SJCRH30 (cell line): ENCODE data around the gene ADGRF1. TPM values are rescaled to one million over a fixed set of nuclear protein-coding genes. Genes with fewer than 3 reads are reported as not detected.

Experiments used
- DNase-seq, 2 experiments: peaks; one replicate each; pipeline ENCODE4 v3.0.0-alpha.2; 2015 to 2020
- H3K27ac ChIP-seq: fragments of 250-450 bp; sonication (Bioruptor Pico); 2 replicates; pipeline ENCODE4 v1.5.1; 2020; ENCODE audit warnings: mild to moderate bottlenecking, moderate library complexity
- H3K27me3 ChIP-seq: fragments of 250-450 bp; sonication (Bioruptor Pico); 2 replicates; pipeline ENCODE4 v1.5.1; 2020; ENCODE audit warnings: mild to moderate bottlenecking, moderate library complexity
- H3K36me3 ChIP-seq: fragments of 250-450 bp; sonication (Bioruptor Pico); 2 replicates; pipeline ENCODE4 v1.5.1; 2020; ENCODE audit warnings: mild to moderate bottlenecking, moderate library complexity
- H3K4me1 ChIP-seq: fragments of 250-450 bp; sonication (Bioruptor Pico); 2 replicates; pipeline ENCODE4 v1.5.1; 2020; ENCODE audit warnings: mild to moderate bottlenecking, moderate library complexity
- H3K4me3 ChIP-seq: fragments of 250-450 bp; sonication (Bioruptor Pico); 2 replicates; pipeline ENCODE4 v1.5.1; 2020; ENCODE audit warnings: mild to moderate bottlenecking, moderate library complexity
- H3K9me3 ChIP-seq: fragments of 250-450 bp; sonication (Bioruptor Pico); replicated peaks from 2 replicates; pipeline ENCODE4 v1.5.1; 2020; ENCODE audit warnings: mild to moderate bottlenecking, moderate library complexity
- total RNA-seq: library from RNA; depleted of rRNA; stranded (reverse); fragments of >200 nt; shearing (Covaris generic); gene quantifications from 2 replicates; pipeline ENCODE4 v1.2.3, GENCODE V29; 2014

The ADGRF1 gene
- total RNA-seq, 1 experiment from 2014 or later: not detected

GRCh38 chr6:47047097-47047478 lies 5.0 kb upstream of the ADGRF1 start:
- no peaks in the 10 kb centered on the region for H3K9me3 ChIP-seq
- H3K27ac ChIP-seq: peak overlapping the region; percentile 87
- no peaks in the 10 kb centered on the region for H3K36me3 ChIP-seq
- no peaks in the 10 kb centered on the region for H3K27me3 ChIP-seq
- peaks cover 16% of the 10 kb centered on the region for H3K4me1 ChIP-seq
- H3K4me3 ChIP-seq: no peak overlapping the region
- DNase-seq: no peak

- no peaks in the 10 kb centered on the region for H3K36me3 ChIP-seq
- H3K27me3 ChIP-seq: no peaks in the 10 kb centered on the region
- DNase-seq: no peak
- peaks cover 16% of the 10 kb centered on the region for H3K4me1 ChIP-seq
- no peak overlapping the region for H3K4me3 ChIP-seq
- H3K27ac ChIP-seq: no peak overlapping the region
- no peaks in the 10 kb centered on the region for H3K9me3 ChIP-seq
These were observed 2.3 kb upstream of the ADGRF1 start for GRCh38 chr6:47044397-47044796.

GRCh38 chr6:47043286-47043685 lies 1.2 kb upstream of the ADGRF1 start:
- Histone ChIP-seq H3K4me1 (peaks cover 14% of the 10 kb centered on the region), H3K9me3 (no peaks in the 10 kb centered on the region), H3K36me3 (no peaks in the 10 kb centered on the region), H3K27ac (no peak overlapping the region), H3K4me3 (no peak overlapping the region), H3K27me3 (no peaks in the 10 kb centered on the region)
- no peak for DNase-seq

- Histone ChIP-seq H3K4me1 (peaks cover under 1% of the 10 kb centered on the region; the same call in 1 of the 2 replicates), H3K36me3 (no peaks in the 10 kb centered on the region), H3K27me3 (no peaks in the 10 kb centered on the region), H3K4me3 (no peak overlapping the region), H3K9me3 (no peaks in the 10 kb centered on the region), H3K27ac (no peak overlapping the region)
- DNase-seq: no peak
These were observed 391 bp downstream of the ADGRF1 start for GRCh38 chr6:47041741-47042140.

- Histone ChIP-seq H3K27ac (no peak overlapping the region), H3K4me3 (no peak overlapping the region), H3K9me3 (no peaks in the 10 kb centered on the region), H3K36me3 (no peaks in the 10 kb centered on the region), H3K4me1 (peaks cover 30% of the 10 kb centered on the region), H3K27me3 (peaks cover 3% of the 10 kb centered on the region; the same call in 1 of the 2 replicates)
- DNase-seq: peak; percentile 91 to 98
These were observed 7.2 kb downstream of the ADGRF1 start for GRCh38 chr6:47034926-47035325.

GRCh38 chr6:47034421-47034820 lies 7.7 kb downstream of the ADGRF1 start:
- Histone ChIP-seq H3K27me3 (peaks cover 3% of the 10 kb centered on the region; the same call in 1 of the 2 replicates), H3K4me3 (no peak overlapping the region), H3K27ac (no peak overlapping the region), H3K4me1 (peaks cover 30% of the 10 kb centered on the region), H3K9me3 (no peaks in the 10 kb centered on the region), H3K36me3 (no peaks in the 10 kb centered on the region)
- peak; percentile 24 to 55 for DNase-seq

GRCh38 chr6:47032974-47033765 lies 9.0 kb downstream of the ADGRF1 start:
- Histone ChIP-seq H3K9me3 (no peaks in the 10 kb centered on the region), H3K36me3 (no peaks in the 10 kb centered on the region), H3K4me1 (peaks cover 30% of the 10 kb centered on the region), H3K27ac (no peak overlapping the region), H3K27me3 (peaks cover 3% of the 10 kb centered on the region; the same call in 1 of the 2 replicates), H3K4me3 (no peak overlapping the region)
- DNase-seq: peak in 1 of 2 experiments; percentile 13

GRCh38 chr6:47031656-47032055 lies 10.5 kb downstream of the ADGRF1 start:
- Histone ChIP-seq H3K4me1 (peaks cover 30% of the 10 kb centered on the region), H3K36me3 (no peaks in the 10 kb centered on the region), H3K27me3 (peaks cover 3% of the 10 kb centered on the region; the same call in 1 of the 2 replicates), H3K4me3 (no peak overlapping the region), H3K9me3 (no peaks in the 10 kb centered on the region), H3K27ac (no peak overlapping the region)
- DNase-seq: no peak

- Histone ChIP-seq H3K4me1 (peaks cover 24% of the 10 kb centered on the region), H3K36me3 (no peaks in the 10 kb centered on the region), H3K27ac (no peak overlapping the region), H3K27me3 (peaks cover 3% of the 10 kb centered on the region; the same call in 1 of the 2 replicates), H3K4me3 (no peak overlapping the region), H3K9me3 (no peaks in the 10 kb centered on the region)
- DNase-seq: no peak
These were observed 12.1 kb downstream of the ADGRF1 start for GRCh38 chr6:47029865-47030561.

- Histone ChIP-seq H3K4me1 (peaks cover 15% of the 10 kb centered on the region), H3K36me3 (no peaks in the 10 kb centered on the region), H3K27ac (no peak overlapping the region), H3K27me3 (peaks cover 3% of the 10 kb centered on the region; the same call in 1 of the 2 replicates), H3K9me3 (no peaks in the 10 kb centered on the region), H3K4me3 (no peak overlapping the region)
- DNase-seq: no peak
These were observed 13.2 kb downstream of the ADGRF1 start for GRCh38 chr6:47028835-47029360.

- Histone ChIP-seq H3K36me3 (no peaks in the 10 kb centered on the region), H3K27me3 (no peaks in the 10 kb centered on the region), H3K4me1 (no peaks in the 10 kb centered on the region; the same call in 1 of the 2 replicates), H3K27ac (no peak overlapping the region), H3K4me3 (no peak overlapping the region), H3K9me3 (no peaks in the 10 kb centered on the region)
- no peak for DNase-seq
These were observed 14.8 kb downstream of the ADGRF1 start for GRCh38 chr6:47027315-47027714.

GRCh38 chr6:47026679-47027078 lies 15.5 kb downstream of the ADGRF1 start:
- Histone ChIP-seq H3K4me3 (no peak overlapping the region), H3K9me3 (no peaks in the 10 kb centered on the region), H3K27ac (no peak overlapping the region), H3K4me1 (no peaks in the 10 kb centered on the region), H3K27me3 (no peaks in the 10 kb centered on the region), H3K36me3 (no peaks in the 10 kb centered on the region)
- DNase-seq: no peak

- Histone ChIP-seq H3K27ac (no peak overlapping the region), H3K9me3 (no peaks in the 10 kb centered on the region), H3K27me3 (no peaks in the 10 kb centered on the region), H3K4me3 (no peak overlapping the region), H3K36me3 (no peaks in the 10 kb centered on the region), H3K4me1 (no peaks in the 10 kb centered on the region)
- DNase-seq: no peak
These were observed 18.6 kb downstream of the ADGRF1 start for GRCh38 chr6:47023573-47023972.

- no peak overlapping the region for H3K27ac ChIP-seq
- no peak overlapping the region for H3K4me3 ChIP-seq
- no peaks in the 10 kb centered on the region for H3K4me1 ChIP-seq
- DNase-seq: no peak
- no peaks in the 10 kb centered on the region for H3K9me3 ChIP-seq
- no peaks in the 10 kb centered on the region for H3K36me3 ChIP-seq
- H3K27me3 ChIP-seq: no peaks in the 10 kb centered on the region
These were observed 19.9 kb downstream of the ADGRF1 start for GRCh38 chr6:47022191-47022590.

- no peak for DNase-seq
- H3K27ac ChIP-seq: no peak overlapping the region
- H3K9me3 ChIP-seq: no peaks in the 10 kb centered on the region
- H3K27me3 ChIP-seq: no peaks in the 10 kb centered on the region
- no peaks in the 10 kb centered on the region for H3K36me3 ChIP-seq
- H3K4me3 ChIP-seq: no peak overlapping the region
- peaks cover 9% of the 10 kb centered on the region for H3K4me1 ChIP-seq
These were observed 22.2 kb downstream of the ADGRF1 start for GRCh38 chr6:47019941-47020340.
